CD4-positive, alpha-beta T cell treated with Interleukin-6 for 4 hours (primary cell): Measurements from ENCODE around the gene LDLRAD4.

Experiments used
- DNase-seq: peaks from one replicate; pipeline ENCODE4 v3.0.0-alpha.2; 2020; ENCODE audit warnings: mixed read lengths

The LDLRAD4 gene

GRCh38 chr18:13356032-13356431 is 137.5 kb downstream of the LDLRAD4 start:
- DNase-seq: no peak

GRCh38 chr18:13357289-13357688 is 138.7 kb downstream of the LDLRAD4 start:
- DNase-seq: no peak

GRCh38 chr18:13359210-13359609 is 140.7 kb downstream of the LDLRAD4 start:
- no peak for DNase-seq

- DNase-seq: no peak
Observed at GRCh38 chr18:13361431-13361830, 142.9 kb downstream of the LDLRAD4 start.

- no peak for DNase-seq
Observed at GRCh38 chr18:13362051-13362450, 143.5 kb downstream of the LDLRAD4 start.

- DNase-seq: no peak
Observed at GRCh38 chr18:13362607-13363006, 144.0 kb downstream of the LDLRAD4 start.

GRCh38 chr18:13363359-13363758 is 144.8 kb downstream of the LDLRAD4 start:
- DNase-seq: no peak

- DNase-seq: no peak
Observed at GRCh38 chr18:13364721-13365205, 146.2 kb downstream of the LDLRAD4 start.

- DNase-seq: no peak
Observed at GRCh38 chr18:13366131-13366530, 147.6 kb downstream of the LDLRAD4 start.

- no peak for DNase-seq
Observed at GRCh38 chr18:13366541-13366940, 148.0 kb downstream of the LDLRAD4 start.

GRCh38 chr18:13366962-13367892 is 148.7 kb downstream of the LDLRAD4 start:
- no peak for DNase-seq

GRCh38 chr18:13368080-13368813 is 149.7 kb downstream of the LDLRAD4 start:
- no peak for DNase-seq

- DNase-seq: no peak
Observed at GRCh38 chr18:13369353-13369752, 150.8 kb downstream of the LDLRAD4 start.

- peak; percentile 63 for DNase-seq
Observed at GRCh38 chr18:13369756-13370510, 151.4 kb downstream of the LDLRAD4 start.

- no peak for DNase-seq
Observed at GRCh38 chr18:13370995-13371625, 152.6 kb downstream of the LDLRAD4 start.

GRCh38 chr18:13371689-13372418 is 153.3 kb downstream of the LDLRAD4 start:
- DNase-seq: peak; percentile 70

GRCh38 chr18:13372531-13372951 is 154.0 kb downstream of the LDLRAD4 start:
- no peak for DNase-seq

- DNase-seq: no peak
Observed at GRCh38 chr18:13374096-13374467, 155.5 kb downstream of the LDLRAD4 start.

- peak; percentile 42 for DNase-seq
Observed at GRCh38 chr18:13374468-13375301, 156.1 kb downstream of the LDLRAD4 start.

- DNase-seq: peak; percentile 86
Observed at GRCh38 chr18:13375302-13376255, 157.0 kb downstream of the LDLRAD4 start.
